ENCODE data around the gene CPNE5.

DNA sequence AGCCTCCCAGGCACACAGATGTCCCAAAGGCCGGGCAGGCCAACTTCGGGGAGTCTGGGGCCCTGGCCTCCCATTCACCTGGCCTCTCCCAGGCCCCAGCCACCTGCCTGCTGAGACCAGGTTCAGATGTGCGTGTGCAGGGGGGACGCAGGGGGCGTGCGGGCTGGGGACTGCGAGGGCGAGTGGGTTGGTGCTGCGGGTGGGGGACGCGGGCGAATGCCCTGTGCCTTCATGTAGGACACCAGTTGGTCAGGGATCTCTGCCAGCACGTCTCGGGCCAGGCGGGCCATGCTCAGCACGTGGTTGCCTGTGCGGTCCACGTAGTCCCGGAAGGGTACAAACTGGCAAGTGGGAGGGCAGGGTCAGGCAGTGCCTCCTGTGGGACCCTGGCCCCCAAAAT, 97.1 kb downstream of the CPNE5 start:
- TF ChIP-seq, protein P1, sequence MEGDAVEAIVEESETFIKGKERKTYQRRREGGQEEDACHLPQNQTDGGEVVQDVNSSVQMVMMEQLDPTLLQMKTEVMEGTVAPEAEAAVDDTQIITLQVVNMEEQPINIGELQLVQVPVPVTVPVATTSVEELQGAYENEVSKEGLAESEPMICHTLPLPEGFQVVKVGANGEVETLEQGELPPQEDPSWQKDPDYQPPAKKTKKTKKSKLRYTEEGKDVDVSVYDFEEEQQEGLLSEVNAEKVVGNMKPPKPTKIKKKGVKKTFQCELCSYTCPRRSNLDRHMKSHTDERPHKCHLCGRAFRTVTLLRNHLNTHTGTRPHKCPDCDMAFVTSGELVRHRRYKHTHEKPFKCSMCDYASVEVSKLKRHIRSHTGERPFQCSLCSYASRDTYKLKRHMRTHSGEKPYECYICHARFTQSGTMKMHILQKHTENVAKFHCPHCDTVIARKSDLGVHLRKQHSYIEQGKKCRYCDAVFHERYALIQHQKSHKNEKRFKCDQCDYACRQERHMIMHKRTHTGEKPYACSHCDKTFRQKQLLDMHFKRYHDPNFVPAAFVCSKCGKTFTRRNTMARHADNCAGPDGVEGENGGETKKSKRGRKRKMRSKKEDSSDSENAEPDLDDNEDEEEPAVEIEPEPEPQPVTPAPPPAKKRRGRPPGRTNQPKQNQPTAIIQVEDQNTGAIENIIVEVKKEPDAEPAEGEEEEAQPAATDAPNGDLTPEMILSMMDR (IDR thresholded peaks at IDR 0.05) = no peak
- TF ChIP-seq POLR2A (IDR thresholded peaks at IDR 0.05) (no peak), POLR2AphosphoS5 (IDR thresholded peaks at IDR 0.05) (no peak)

All from sigmoid colon (tissue), 4 donors.